Measurements from ENCODE around the gene HSDL2. TPM values are rescaled to one million over a fixed set of nuclear protein-coding genes. Genes with fewer than 3 reads are reported as not detected.

Gene HSDL2
- total RNA-seq, 1 experiment from 2014 or later, result 60.6 TPM

- no peak overlapping the region for H3K4me2 ChIP-seq
- H3K79me2 ChIP-seq (ENCODE audit: low read depth), result no peaks in the 10 kb centered on the region
- DNase-seq, result no peak
- intact Hi-C loops (cut with micrococcal nuclease; ENCODE audit: unreplicated experiment), result no loop called here
- H3K27ac ChIP-seq, result no peak overlapping the region
- ChIA-PET CTCF (no interaction called here), POLR2A (ENCODE audit: unreplicated experiment) (interaction anchor here (0.6 kb wide), 1 partner anchor 790 kb away, joined by 3 read pairs; no protein-coding TSS in a partner anchor)
- H3K4me1 ChIP-seq (replicated peaks; ENCODE audit: insufficient read depth), result no peaks in the 10 kb centered on the region
- no TSS peak for BruUV-seq (replicated peaks)
- TF ChIP-seq EZH2 (IDR thresholded peaks at IDR 0.05; ENCODE audit: low read depth) (no peak), CTCF (conservative IDR thresholded peaks at IDR 0.05) (no peak)
- no peaks in the 10 kb centered on the region for H3K9me2 ChIP-seq (ENCODE audit: insufficient read depth)
- no peaks in the 10 kb centered on the region for H3K9me3 ChIP-seq (ENCODE audit: insufficient read depth, low read depth)
- H3K27me3 ChIP-seq (ENCODE audit: insufficient read depth, low read depth), result no peaks in the 10 kb centered on the region
- no peak overlapping the region for H3K4me3 ChIP-seq
- no peak overlapping the region for H2AFZ ChIP-seq
- no peaks in the 10 kb centered on the region for H3K36me3 ChIP-seq (ENCODE audit: low read depth)
- no peaks in the 10 kb centered on the region; the same call in 1 of the 2 replicates for H3F3A ChIP-seq (ENCODE audit: insufficient read depth, low read depth)
- H4K20me1 ChIP-seq (ENCODE audit: insufficient read depth), result no peaks in the 10 kb centered on the region
Observed at GRCh38 chr9:112354081-112354743, 25.7 kb upstream of the HSDL2 start.

GRCh38 chr9:112355427-112355897, 24.4 kb upstream of the HSDL2 start:
- DNase-seq, result no peak
- no peaks in the 10 kb centered on the region for H3K27me3 ChIP-seq (ENCODE audit: insufficient read depth, low read depth)
- POLR2A ChIA-PET (ENCODE audit: unreplicated experiment), result no interaction called here
- H3K4me1 ChIP-seq (replicated peaks; ENCODE audit: insufficient read depth), result peaks cover 7% of the 10 kb centered on the region; the same call in 1 of the 2 replicates
- no peaks in the 10 kb centered on the region for H3K79me2 ChIP-seq (ENCODE audit: low read depth)
- CTCF ChIA-PET, result no interaction called here
- no peaks in the 10 kb centered on the region for H4K20me1 ChIP-seq (ENCODE audit: insufficient read depth)
- H3K4me2 ChIP-seq, result no peak overlapping the region
- peaks cover 11% of the 10 kb centered on the region for H3F3A ChIP-seq (ENCODE audit: insufficient read depth, low read depth)
- intact Hi-C loops (cut with micrococcal nuclease; ENCODE audit: unreplicated experiment), result no loop called here
- TF ChIP-seq CTCF (conservative IDR thresholded peaks at IDR 0.05) (no peak), EZH2 (IDR thresholded peaks at IDR 0.05; ENCODE audit: low read depth) (no peak)
- no peak overlapping the region for H2AFZ ChIP-seq
- no peaks in the 10 kb centered on the region for H3K9me3 ChIP-seq (ENCODE audit: insufficient read depth, low read depth)
- no TSS peak for BruUV-seq (replicated peaks)
- H3K9me2 ChIP-seq (ENCODE audit: insufficient read depth), result no peaks in the 10 kb centered on the region
- no peaks in the 10 kb centered on the region for H3K36me3 ChIP-seq (ENCODE audit: low read depth)
- H3K4me3 ChIP-seq, result no peak overlapping the region
- H3K27ac ChIP-seq, result no peak overlapping the region

- Histone ChIP-seq H3K9me2 (ENCODE audit: insufficient read depth) (no peaks in the 10 kb centered on the region), H3K36me3 (ENCODE audit: low read depth) (no peaks in the 10 kb centered on the region), H3K4me2 (no peak overlapping the region), H3K27me3 (ENCODE audit: insufficient read depth, low read depth) (no peaks in the 10 kb centered on the region), H3K9me3 (ENCODE audit: insufficient read depth, low read depth) (no peaks in the 10 kb centered on the region), H3K4me3 (no peak overlapping the region), H4K20me1 (ENCODE audit: insufficient read depth) (no peaks in the 10 kb centered on the region), H3K27ac (peak overlapping the region; percentile 35), H3K4me1 (replicated peaks; ENCODE audit: insufficient read depth) (peaks cover 11% of the 10 kb centered on the region; the same call in 1 of the 2 replicates), H3F3A (ENCODE audit: insufficient read depth, low read depth) (peaks cover 16% of the 10 kb centered on the region; the same call in 1 of the 2 replicates), H2AFZ (no peak overlapping the region; the same call in 1 of the 2 replicates), H3K79me2 (ENCODE audit: low read depth) (no peaks in the 10 kb centered on the region)
- DNase-seq, result peak in 1 of 2 experiments; percentile 57
- BruUV-seq (replicated peaks), result no TSS peak
- no peak for TF ChIP-seq CTCF (conservative IDR thresholded peaks at IDR 0.05)
- no peak for TF ChIP-seq EZH2 (IDR thresholded peaks at IDR 0.05; ENCODE audit: low read depth)
- ChIA-PET CTCF (interaction anchor here (1.9 to 2.6 kb wide), 2 partner anchors 19 to 247 kb away, joined by 8 to 9 read pairs; partner anchors contain the start of gene HSDL2), POLR2A (ENCODE audit: unreplicated experiment) (interaction anchor here (0.6 to 0.7 kb wide), 3 partner anchors 245 to 294 kb away, joined by 3 to 6 read pairs (median 4); no protein-coding TSS in a partner anchor)
- intact Hi-C loops (cut with micrococcal nuclease; ENCODE audit: unreplicated experiment), result loop anchor here (2.0 to 10.0 kb wide), 2 partner anchors 27 to 595 kb away; partner anchors contain the start of gene PTBP3
Observed at GRCh38 chr9:112360047-112360804, 19.7 kb upstream of the HSDL2 start.

All from PC-9 (cell line).